Erythroblast (primary cell): ENCODE measurements around the gene EGLN2.

Experiments used
- GATA1 ChIP-seq: IDR thresholded peaks from 2 replicates; pipeline ENCODE4 v1.6.1; 2011; ENCODE audit warnings: low read depth, mild to moderate bottlenecking, control low read depth, low read length, moderate library complexity
- POLR2A ChIP-seq: IDR thresholded peaks from 2 replicates; pipeline ENCODE4 v1.6.1; 2011; ENCODE audit warnings: mild to moderate bottlenecking, low read length

DNA sequence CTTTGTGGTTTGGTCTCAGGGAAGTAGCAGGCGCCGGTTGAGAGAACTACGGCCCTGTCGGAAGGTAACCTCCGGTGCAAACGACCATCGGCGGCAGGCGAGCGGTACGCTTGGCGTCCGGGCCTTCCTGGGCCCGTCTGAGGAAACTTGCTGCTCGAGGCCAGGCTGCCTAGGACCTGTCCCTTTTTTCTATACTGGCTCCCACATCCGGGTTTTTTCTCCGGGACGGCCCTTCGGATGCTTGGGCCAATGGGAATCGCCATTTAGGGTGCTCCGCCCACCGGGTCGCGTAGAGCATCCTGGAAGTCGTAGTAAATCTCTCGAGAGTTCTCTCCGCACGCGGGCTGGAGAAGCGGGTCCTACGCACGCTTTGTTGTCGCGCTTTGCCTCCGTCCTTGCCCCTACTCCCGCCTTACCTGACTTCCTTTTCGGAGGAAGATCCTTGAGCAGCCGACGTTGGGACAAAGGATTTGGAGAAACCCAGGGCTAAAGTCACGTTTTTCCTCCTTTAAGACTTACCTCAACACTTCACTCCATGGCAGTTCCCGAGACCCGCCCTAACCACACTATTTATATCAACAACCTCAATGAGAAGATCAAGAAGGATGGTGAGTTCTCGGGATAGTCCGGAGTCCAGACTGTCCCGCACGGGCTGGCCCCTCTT, 48.0 kb upstream of the EGLN2 start, which contains the start of gene SNRPA:
- TF ChIP-seq POLR2A (peak; percentile 91), GATA1 (no peak)
